Psoas muscle (tissue), 8 donors: ENCODE data around the gene FAM118A. TPM values are rescaled to one million over a fixed set of nuclear protein-coding genes. Genes with fewer than 3 reads are reported as not detected.
A peak's percentile ranks its signal among the peaks of the same experiment; 100 is the strongest.

ENCODE experiments used
- ATAC-seq, 4 donors: fragments of 200-7000 bp; cut with Tn5 transposase; one replicate each; pipeline ENCODE4 v1.9.1; 2020; ENCODE audit warnings: moderate library complexity in 3 of 4, mild to moderate bottlenecking in 2 of 4
- DNase-seq, 2 donors: peaks; one replicate each; pipeline ENCODE4 v3.0.0-alpha.2; 2020
- H3K27ac ChIP-seq: fragments of 200-600 bp; one replicate; pipeline ENCODE4 v1.8.0; 2022
- H3K27me3 ChIP-seq, 3 donors: fragments of 200-600 bp in 1 of 3; one replicate each; pipeline versions ENCODE4 v1.6.1 to v1.8.0; 2013 to 2022; ENCODE audit warnings: low read length in 2 of 3, mild to moderate bottlenecking in 2 of 3, moderate library complexity in 1 of 3; ENCODE audit not compliant: insufficient read depth in 3 of 3
- H3K36me3 ChIP-seq, 2 donors: fragments of 200-600 bp in 1 of 2; one replicate each; pipeline versions ENCODE4 v1.6.1 to v1.8.0; 2013 to 2022; ENCODE audit warnings: low read depth in 1 of 2, mild to moderate bottlenecking in 1 of 2, moderate library complexity in 1 of 2; ENCODE audit not compliant: insufficient read depth in 1 of 2
- H3K4me1 ChIP-seq: fragments of 200-600 bp; one replicate; pipeline ENCODE4 v1.8.0; 2022
- H3K4me3 ChIP-seq: fragments of 200-600 bp; one replicate; pipeline ENCODE4 v1.8.0; 2022; ENCODE audit warnings: mild to moderate bottlenecking
- H3K9me3 ChIP-seq: fragments of 200-600 bp; one replicate; pipeline ENCODE4 v1.8.0; 2022
- WGBS, 3 donors: extraction: QIAGEN DNeasy Blood & Tissue Kit; methylation state at CpG; one replicate each; pipeline versions ENCODE4 v1.1.6 to v1.1.7; 2013; 5-methylcytosine and 5-hydroxymethylcytosine counted together
- intact Hi-C, 2 donors: fragments of 100-400 bp; cut with DNase I; formaldehyde crosslinking; loops; one replicate each; pipeline versions ENCODE4 v1.11.0 to v1.14.2; 2022
- polyA plus RNA-seq, 3 donors: library from polyadenylated mRNA; stranded (reverse); fragments of 200-250 nt; gene quantifications; one replicate each; pipeline ENCODE4 v1.2.3, GENCODE V29; 2013
- total RNA-seq, 4 donors: library from RNA; stranded (reverse); fragmentation: NEBNext Ultra II Directional in 2 of 4; extraction: Animal tissue kit (Norgen Biotek cat#: 25700) in 2 of 4; gene quantifications; one replicate each; pipeline versions ENCODE4 v1.2.1 to v1.2.4, GENCODE V29; 2021 to 2023
- TF ChIP-seq, protein P1 (sequence below): fragments of 200-600 bp; IDR thresholded peaks from one replicate; pipeline ENCODE4 v1.8.0; 2022; ENCODE audit warnings: antibody characterized with exemption
- donor health status: healthy with polysubstance abuse.
- donor health status: DM: no; HTN: no; CAD: no; lungs with moderate emphysema.
- donor health status: Bipolar disorder and iron deficiency.
- donor health status: healthy.
- donor health status: DM: yes; HTN: yes; CAD: no.
- donor health status: DM: no; HTN: no; CAD: no.
- donor health status: DM: no; HTN: no; CAD: no.
- donor health status: DM: yes; HTN: yes; CAD: no.

The FAM118A gene
- total and polyA plus RNA-seq, 7 donors, result 5.8 to 25.5 (median 16.1) TPM

DNA sequence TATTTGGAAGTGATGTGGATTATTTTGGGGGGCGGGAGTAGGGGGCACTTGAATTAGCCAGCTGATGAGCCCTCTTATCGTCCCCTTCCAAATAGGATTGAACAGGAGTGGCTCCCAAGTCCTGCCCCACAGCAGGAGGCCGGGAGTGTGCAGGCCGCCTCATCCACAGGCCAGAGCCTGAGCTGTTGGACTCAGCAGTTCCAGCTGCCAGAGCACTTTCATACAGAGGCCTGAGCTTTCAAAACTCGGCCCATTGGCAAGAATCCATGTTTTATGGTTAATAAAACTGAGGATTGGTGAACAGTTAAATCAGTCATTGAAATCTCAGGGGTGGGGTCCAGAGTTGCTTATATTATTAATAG, 9.6 kb downstream of the FAM118A start:
- Histone ChIP-seq H3K27ac (peak overlapping the region; percentile 79), H3K4me1 (peaks cover 49% of the 10 kb centered on the region), H3K27me3 (no peaks in the 10 kb centered on the region), H3K36me3 (peaks cover 0 to 14% of the 10 kb centered on the region in 2 donors), H3K9me3 (no peaks in the 10 kb centered on the region), H3K4me3 (no peak overlapping the region)
- ATAC-seq (no peak), DNase-seq (peak in 1 of 2 donors; percentile 59)
- intact Hi-C loops, result no loop called here
- WGBS, 3 donors, result 44 to 59% (median 48%) methylated on average over 5 of the region's 5 CpGs
- TF ChIP-seq, protein P1, sequence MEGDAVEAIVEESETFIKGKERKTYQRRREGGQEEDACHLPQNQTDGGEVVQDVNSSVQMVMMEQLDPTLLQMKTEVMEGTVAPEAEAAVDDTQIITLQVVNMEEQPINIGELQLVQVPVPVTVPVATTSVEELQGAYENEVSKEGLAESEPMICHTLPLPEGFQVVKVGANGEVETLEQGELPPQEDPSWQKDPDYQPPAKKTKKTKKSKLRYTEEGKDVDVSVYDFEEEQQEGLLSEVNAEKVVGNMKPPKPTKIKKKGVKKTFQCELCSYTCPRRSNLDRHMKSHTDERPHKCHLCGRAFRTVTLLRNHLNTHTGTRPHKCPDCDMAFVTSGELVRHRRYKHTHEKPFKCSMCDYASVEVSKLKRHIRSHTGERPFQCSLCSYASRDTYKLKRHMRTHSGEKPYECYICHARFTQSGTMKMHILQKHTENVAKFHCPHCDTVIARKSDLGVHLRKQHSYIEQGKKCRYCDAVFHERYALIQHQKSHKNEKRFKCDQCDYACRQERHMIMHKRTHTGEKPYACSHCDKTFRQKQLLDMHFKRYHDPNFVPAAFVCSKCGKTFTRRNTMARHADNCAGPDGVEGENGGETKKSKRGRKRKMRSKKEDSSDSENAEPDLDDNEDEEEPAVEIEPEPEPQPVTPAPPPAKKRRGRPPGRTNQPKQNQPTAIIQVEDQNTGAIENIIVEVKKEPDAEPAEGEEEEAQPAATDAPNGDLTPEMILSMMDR, result no peak

DNA sequence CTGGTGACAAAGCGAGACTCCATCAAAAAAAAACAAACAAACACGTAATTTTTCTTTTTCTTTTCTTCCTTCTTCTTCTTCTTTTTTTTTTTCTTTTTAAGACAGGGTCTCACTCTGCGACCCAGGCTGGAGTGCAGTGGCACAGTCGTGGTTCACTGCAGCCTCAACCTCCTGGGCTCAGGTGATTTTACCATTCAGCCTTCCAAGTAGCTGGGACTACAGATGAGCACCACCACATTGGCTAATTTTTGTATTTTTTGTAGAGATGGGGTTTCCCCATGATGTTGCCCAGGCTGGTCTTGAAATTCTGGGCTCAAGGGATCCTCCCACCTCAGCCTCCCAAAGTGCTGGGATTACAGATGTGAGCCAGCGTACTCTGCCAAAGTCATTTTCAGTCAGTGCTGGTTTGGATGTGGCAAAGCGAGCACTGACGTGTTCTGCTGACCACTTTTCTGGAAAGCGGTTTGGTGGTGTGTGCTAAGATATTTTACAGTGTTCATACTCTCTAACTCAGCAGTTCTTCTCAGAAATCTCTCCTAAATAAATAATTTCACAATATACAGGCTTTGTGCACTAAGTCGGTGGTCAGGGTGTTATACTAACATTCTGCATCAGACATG, 10.7 kb downstream of the FAM118A start:
- Histone ChIP-seq H3K27me3 (no peaks in the 10 kb centered on the region), H3K36me3 (peaks cover 0 to 14% of the 10 kb centered on the region in 2 donors), H3K4me1 (peaks cover 51% of the 10 kb centered on the region), H3K4me3 (no peak overlapping the region), H3K9me3 (no peaks in the 10 kb centered on the region), H3K27ac (no peak overlapping the region)
- 71 to 88% (median 77%) methylated on average over 9 of the region's 9 CpGs for WGBS, 3 donors
- peak in 1 of 2 donors; percentile 33 for DNase-seq
- TF ChIP-seq, protein P1, result no peak
- no peak for ATAC-seq
- intact Hi-C loops, result no loop called here

DNA sequence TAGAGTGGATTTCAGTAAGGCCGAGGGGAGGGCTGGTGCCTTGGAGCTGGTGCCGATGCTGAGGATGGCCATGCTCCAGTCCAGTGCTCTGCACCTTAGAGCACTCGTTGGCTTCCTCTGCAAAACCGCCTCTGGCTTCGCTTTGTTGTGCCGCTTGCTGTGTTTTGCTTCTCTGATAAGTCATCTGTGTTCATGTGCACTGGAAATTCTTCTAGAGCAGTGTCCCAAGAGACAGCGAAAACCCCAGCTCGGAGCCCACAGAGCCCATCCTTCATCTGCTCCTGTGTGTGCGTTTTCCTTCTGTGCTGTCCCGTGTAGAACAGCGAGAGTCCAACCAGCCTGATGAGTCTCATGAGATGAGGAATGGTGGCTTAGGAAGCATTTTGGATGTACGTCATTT, 12.1 kb downstream of the FAM118A start:
- Histone ChIP-seq H3K9me3 (no peaks in the 10 kb centered on the region), H3K36me3 (peaks cover 0 to 14% of the 10 kb centered on the region in 2 donors), H3K27me3 (no peaks in the 10 kb centered on the region), H3K4me3 (no peak overlapping the region), H3K27ac (no peak overlapping the region), H3K4me1 (peaks cover 45% of the 10 kb centered on the region)
- intact Hi-C loops, result no loop called here
- DNase-seq (no peak), ATAC-seq (no peak)
- WGBS, 3 donors, result 77 to 85% (median 79%) methylated on average over 12 of the region's 12 CpGs
- TF ChIP-seq, protein P1, result no peak

DNA sequence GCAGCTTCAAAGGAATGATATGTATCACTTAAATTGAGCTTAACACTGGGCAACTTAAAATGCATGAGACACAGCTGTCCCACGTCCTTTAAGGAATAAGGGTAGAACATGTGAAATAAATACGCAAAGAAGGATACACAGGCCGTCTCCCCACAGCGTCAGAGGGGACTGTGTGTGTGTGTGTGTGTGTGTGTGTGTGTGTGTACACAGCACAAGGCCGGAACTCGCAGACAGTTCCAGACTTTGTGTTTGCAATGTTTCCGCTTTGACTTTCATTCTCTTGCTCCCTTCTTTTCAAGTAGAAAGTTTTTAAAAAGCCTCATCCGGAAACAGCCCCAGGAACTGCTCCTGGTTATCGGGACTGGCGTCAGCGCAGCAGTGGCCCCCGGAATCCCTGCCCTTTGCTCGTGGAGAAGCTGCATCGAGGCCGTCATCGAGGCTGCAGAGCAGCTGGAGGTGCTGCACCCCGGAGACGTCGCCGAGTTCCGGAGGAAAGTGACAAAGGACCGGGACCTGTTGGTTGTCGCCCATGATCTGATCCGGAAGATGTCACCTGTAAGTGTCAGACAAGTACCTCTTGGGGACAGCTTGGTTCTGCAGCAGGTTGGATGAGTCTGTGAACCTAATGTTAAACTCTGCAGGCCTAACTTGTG, 13.3 kb downstream of the FAM118A start:
- peaks cover 0 to 23% of the 10 kb centered on the region in 2 donors for H3K36me3 ChIP-seq
- TF ChIP-seq, protein P1, result no peak
- intact Hi-C loops, result no loop called here
- H3K4me1 ChIP-seq, result peaks cover 33% of the 10 kb centered on the region
- DNase-seq (no peak), ATAC-seq (no peak)
- no peaks in the 10 kb centered on the region for H3K9me3 ChIP-seq
- H3K27me3 ChIP-seq, result no peaks in the 10 kb centered on the region
- no peak overlapping the region for H3K4me3 ChIP-seq
- peak overlapping the region; percentile 84 for H3K27ac ChIP-seq
- 91 to 94% (median 91%) methylated on average over 24 of the region's 24 CpGs for WGBS, 3 donors
